ENCODE results near the gene PARP1.

- TF ChIP-seq EZH2phosphoT487 (IDR thresholded peaks at IDR 0.05; ENCODE audit: borderline replicate concordance, low read depth, low read length) (no peak), CTCF (conservative IDR thresholded peaks at IDR 0.05; ENCODE audit: low read length) (no peak)
Observed at GRCh38 chr1:226404063-226404903, 3.6 kb downstream of the PARP1 start.
